GM21528 (cell line): Measurements from ENCODE around the gene ADGRG7.

Experiments used
- ATAC-seq: cut with Tn5 transposase; IDR thresholded peaks from one replicate; pipeline ENCODE4 v1.9.1; 2021; ENCODE audit warnings: mild to moderate bottlenecking, moderate library complexity; ENCODE audit not compliant: unreplicated experiment, low FRiP score

Gene ADGRG7

DNA sequence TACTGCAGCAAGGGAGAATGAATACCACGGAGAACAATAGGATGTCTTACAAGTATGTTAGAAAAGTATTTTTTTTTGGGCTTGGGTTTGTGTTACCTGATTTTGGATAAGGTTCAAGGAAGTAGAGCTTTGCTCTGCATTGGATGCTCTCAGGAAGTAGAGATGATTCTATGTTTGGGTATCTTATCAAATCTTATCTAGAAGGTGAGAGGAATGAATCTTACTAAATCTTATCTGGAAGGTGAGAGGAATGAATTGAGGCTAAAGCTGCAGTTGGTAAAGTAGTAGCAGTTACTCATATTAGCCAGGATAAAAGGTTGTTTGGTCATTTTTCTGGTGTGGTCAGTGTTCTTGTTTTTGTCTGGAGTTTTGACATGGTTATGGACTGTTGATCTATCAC is 117.3 kb downstream of the ADGRG7 start:
- ATAC-seq: no peak

DNA sequence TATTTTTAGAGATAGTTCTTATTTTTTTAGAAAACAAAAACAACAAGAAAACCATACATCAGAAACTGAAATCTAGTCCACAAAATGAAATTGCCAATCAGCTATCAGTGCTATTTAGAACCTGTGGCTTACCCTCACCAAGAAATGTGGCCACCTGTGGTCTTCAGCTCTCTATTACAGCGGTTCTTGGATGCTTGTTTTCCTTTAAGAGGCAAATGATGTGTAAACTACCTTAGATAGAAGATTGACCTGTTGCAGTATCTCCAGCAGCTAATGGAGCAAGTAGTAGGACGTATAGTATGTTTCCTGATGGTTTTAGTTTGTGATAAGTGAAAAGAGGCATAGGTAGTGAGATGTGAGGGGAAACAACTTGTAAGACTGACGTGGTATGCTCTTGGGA is 121.1 kb downstream of the ADGRG7 start:
- peak; percentile 57 for ATAC-seq

DNA sequence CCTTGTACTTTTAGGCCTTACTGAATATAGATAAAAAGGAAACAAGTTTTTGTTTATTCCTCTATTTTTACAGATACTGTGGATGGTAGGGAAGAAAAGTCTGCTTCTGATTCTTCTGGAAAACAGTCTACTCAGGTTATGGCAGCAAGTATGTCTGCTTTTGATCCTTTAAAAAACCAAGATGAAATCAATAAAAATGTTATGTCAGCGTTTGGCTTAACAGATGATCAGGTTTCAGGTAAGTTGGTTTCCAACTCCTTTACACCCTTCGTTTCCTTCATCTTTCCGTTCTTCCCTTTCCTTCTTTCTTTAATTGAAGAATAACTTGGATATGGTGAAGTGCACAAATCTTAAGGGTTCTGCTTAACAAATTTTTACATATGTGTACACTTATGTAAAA is 123.0 kb downstream of the ADGRG7 start:
- no peak for ATAC-seq

DNA sequence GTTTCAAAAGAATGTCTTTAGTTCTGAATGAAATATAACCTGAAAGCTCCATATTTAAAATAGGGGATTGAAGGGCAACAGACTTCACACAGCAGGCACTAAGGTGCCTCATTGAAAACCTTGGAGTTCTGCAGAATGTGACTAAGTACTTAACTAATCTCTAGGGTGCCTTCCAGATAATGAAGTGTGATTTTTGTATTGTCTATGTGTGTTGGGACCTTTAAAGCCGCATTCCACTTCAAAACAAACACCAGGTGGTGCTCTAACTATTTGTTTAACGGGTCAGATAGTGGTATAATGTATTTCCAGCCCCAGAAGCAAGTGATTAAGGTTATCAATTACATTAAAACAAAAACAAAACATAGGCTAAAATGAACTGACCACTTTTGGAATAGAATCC is 127.9 kb downstream of the ADGRG7 start:
- ATAC-seq: no peak

DNA sequence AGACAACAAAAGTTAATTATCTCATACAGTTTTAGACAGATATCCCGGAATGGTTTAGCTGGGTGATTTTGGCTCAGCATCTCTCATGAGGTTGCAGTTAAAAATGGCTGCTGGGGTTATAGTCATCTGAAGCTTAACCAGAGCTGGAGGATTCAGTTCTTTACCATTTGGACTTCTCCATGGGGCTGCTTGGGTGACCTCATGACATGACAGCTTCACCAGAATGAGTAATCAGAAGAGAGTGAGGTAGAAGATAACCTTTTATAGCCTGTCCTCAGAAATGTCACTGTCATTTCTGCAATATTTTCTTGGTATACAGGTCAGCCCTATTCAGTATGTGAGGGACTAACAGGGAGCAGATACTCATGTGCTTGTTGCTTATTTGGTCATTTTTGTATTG is 130.8 kb downstream of the ADGRG7 start:
- ATAC-seq: no peak

DNA sequence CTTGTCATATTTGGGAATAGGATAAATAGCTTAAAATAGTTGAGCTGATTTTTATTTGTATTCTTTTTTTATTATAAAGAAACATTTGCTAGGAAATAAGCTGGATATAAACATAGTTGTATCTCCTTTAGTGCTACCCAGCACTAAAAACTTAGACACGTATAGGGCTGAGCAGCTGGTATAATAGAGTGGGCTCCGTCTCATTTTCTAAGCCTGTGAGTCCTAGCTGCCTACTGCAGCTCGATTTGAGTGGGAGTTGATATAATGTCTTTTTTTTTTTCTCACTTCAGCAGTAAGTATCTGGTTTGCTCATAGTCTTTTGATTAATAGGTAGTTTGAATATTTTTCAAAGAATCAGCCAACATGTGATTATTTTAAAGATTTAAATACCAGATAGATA is 134.1 kb downstream of the ADGRG7 start:
- no peak for ATAC-seq

DNA sequence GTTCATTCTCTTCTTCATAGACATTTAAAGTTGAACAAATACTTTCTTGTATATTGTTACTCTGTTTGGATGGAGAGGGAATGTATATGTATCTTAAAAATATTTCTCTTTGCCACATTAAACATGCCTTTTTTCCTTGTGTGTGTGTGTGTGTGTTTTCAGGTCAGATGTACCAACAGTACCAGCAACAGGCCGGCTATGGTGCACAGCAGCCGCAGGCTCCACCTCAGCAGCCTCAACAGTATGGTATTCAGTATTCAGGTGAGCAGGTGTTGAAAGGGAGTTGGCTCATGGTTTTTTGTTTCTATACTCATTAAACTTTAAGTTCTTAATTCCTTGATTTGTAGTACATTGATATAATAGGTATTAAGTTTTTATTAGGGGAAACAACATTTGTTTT is 135.3 kb downstream of the ADGRG7 start:
- ATAC-seq: no peak
